Suppressor macrophage treated with lipopolysaccharide for 4 hours (primary cell): Measurements from ENCODE around the gene TRIOBP.

Experiments used
- DNase-seq: peaks from one replicate; pipeline ENCODE4 v3.0.0-alpha.2; 2020

The TRIOBP gene

GRCh38 chr22:37752189-37753087, 55.6 kb downstream of the TRIOBP start:
- DNase-seq = no peak

- DNase-seq = no peak
These were observed 56.9 kb downstream of the TRIOBP start for GRCh38 chr22:37753746-37754145.

GRCh38 chr22:37757663-37758062, 60.8 kb downstream of the TRIOBP start:
- no peak for DNase-seq

- no peak for DNase-seq
These were observed 61.8 kb downstream of the TRIOBP start for GRCh38 chr22:37758694-37759093.

GRCh38 chr22:37759281-37759680, 62.4 kb downstream of the TRIOBP start:
- no peak for DNase-seq

- DNase-seq = no peak
These were observed 63.3 kb downstream of the TRIOBP start for GRCh38 chr22:37760152-37760551.

- no peak for DNase-seq
These were observed 65.6 kb downstream of the TRIOBP start for GRCh38 chr22:37762389-37762836.

- DNase-seq = no peak
These were observed 66.2 kb downstream of the TRIOBP start for GRCh38 chr22:37763012-37763411.

- DNase-seq = no peak
These were observed 66.8 kb downstream of the TRIOBP start for GRCh38 chr22:37763652-37764051.

- DNase-seq = no peak
These were observed 67.8 kb downstream of the TRIOBP start for GRCh38 chr22:37764622-37765021.

GRCh38 chr22:37765498-37765897, 68.7 kb downstream of the TRIOBP start:
- DNase-seq = no peak

- DNase-seq = no peak
These were observed 69.2 kb downstream of the TRIOBP start for GRCh38 chr22:37765953-37766576.

- no peak for DNase-seq
These were observed 71.4 kb downstream of the TRIOBP start for GRCh38 chr22:37768273-37768672.

GRCh38 chr22:37769056-37769455, 72.2 kb downstream of the TRIOBP start:
- DNase-seq = no peak

GRCh38 chr22:37771081-37771480, 74.2 kb downstream of the TRIOBP start:
- DNase-seq = no peak

- no peak for DNase-seq
These were observed 75.0 kb downstream of the TRIOBP start for GRCh38 chr22:37771702-37772427.

- DNase-seq = no peak
These were observed 77.9 kb downstream of the TRIOBP start for GRCh38 chr22:37774728-37775127.

- DNase-seq = no peak
These were observed 79.2 kb downstream of the TRIOBP start for GRCh38 chr22:37775785-37776638.

GRCh38 chr22:37776639-37777005, 79.8 kb downstream of the TRIOBP start:
- no peak for DNase-seq

GRCh38 chr22:37777122-37777687, 80.4 kb downstream of the TRIOBP start:
- no peak for DNase-seq

- DNase-seq = no peak
These were observed 81.6 kb downstream of the TRIOBP start for GRCh38 chr22:37778370-37779009.
